H9 (cell line): ENCODE results near the gene TXNDC11. TPM values are rescaled to one million over a fixed set of nuclear protein-coding genes. Genes with fewer than 3 reads are reported as not detected.

Experiments
- DNase-seq: peaks from one replicate; pipeline ENCODE4 v3.0.0-alpha.2; 2017
- H2AFZ ChIP-seq: one replicate; pipeline ENCODE4 v1.6.1; 2013; ENCODE audit warnings: mild to moderate bottlenecking, low read length, control low read depth, moderate library complexity
- H2AK5ac ChIP-seq: 2 replicates; pipeline ENCODE4 v1.6.1; 2013; ENCODE audit warnings: low read length, control low read depth, mixed read lengths; ENCODE audit not compliant: insufficient read length
- H2BK120ac ChIP-seq: one replicate; pipeline ENCODE4 v1.6.1; 2013; ENCODE audit warnings: low read depth, mild to moderate bottlenecking, low read length, control low read depth, inconsistent platforms; ENCODE audit not compliant: poor library complexity, severe bottlenecking
- H2BK12ac ChIP-seq: 2 replicates; pipeline ENCODE4 v1.6.1; 2013; ENCODE audit warnings: low read length, control low read depth, mixed read lengths, low read depth; ENCODE audit not compliant: insufficient read length
- H2BK15ac ChIP-seq: 2 replicates; pipeline ENCODE4 v1.6.1; 2013; ENCODE audit warnings: low read depth, low read length, control low read depth
- H2BK20ac ChIP-seq: one replicate; pipeline ENCODE4 v1.6.1; 2013; ENCODE audit warnings: low read depth, mild to moderate bottlenecking, low read length, control low read depth, inconsistent platforms; ENCODE audit not compliant: poor library complexity, severe bottlenecking
- H2BK5ac ChIP-seq: 2 replicates; pipeline ENCODE4 v1.6.1; 2013; ENCODE audit warnings: low read length, control low read depth, mixed read lengths; ENCODE audit not compliant: insufficient read length
- H3K14ac ChIP-seq: 2 replicates; pipeline ENCODE4 v1.6.1; 2013; ENCODE audit warnings: low read length, control low read depth; ENCODE audit not compliant: insufficient read depth
- H3K18ac ChIP-seq: 2 replicates; pipeline ENCODE4 v1.6.1; 2013; ENCODE audit warnings: low read depth, mild to moderate bottlenecking, mixed read lengths, low read length, control low read depth; ENCODE audit not compliant: insufficient read length
- H3K23ac ChIP-seq: 2 replicates; pipeline ENCODE4 v1.6.1; 2013; ENCODE audit warnings: low read length, control low read depth, mixed read lengths, low read depth; ENCODE audit not compliant: insufficient read length
- H3K23me2 ChIP-seq: 2 replicates; pipeline ENCODE4 v1.6.1; 2013; ENCODE audit warnings: low read depth, mild to moderate bottlenecking, mixed read lengths, low read length, control low read depth; ENCODE audit not compliant: insufficient read length, poor library complexity, severe bottlenecking
- H3K27ac ChIP-seq: 2 replicates; pipeline ENCODE4 v1.5.1; 2013; ENCODE audit warnings: low read length, control low read depth, mixed read lengths, low read depth; ENCODE audit not compliant: insufficient read length
- H3K27me3 ChIP-seq: 2 replicates; pipeline ENCODE4 v1.6.1; 2013; ENCODE audit warnings: low read length, control low read depth, inconsistent platforms; ENCODE audit not compliant: insufficient read depth
- H3K4ac ChIP-seq: 2 replicates; pipeline ENCODE4 v1.6.1; 2013; ENCODE audit warnings: low read depth, mild to moderate bottlenecking, control low read depth, inconsistent platforms, low read length, moderate library complexity
- H3K4me1 ChIP-seq: 2 replicates; pipeline ENCODE4 v1.6.1; 2013; ENCODE audit warnings: low read length, control low read depth, inconsistent platforms; ENCODE audit not compliant: insufficient read depth
- H3K4me2 ChIP-seq: 2 replicates; pipeline ENCODE4 v1.6.1; 2013; ENCODE audit warnings: low read length, control low read depth, mixed read lengths; ENCODE audit not compliant: insufficient read length, insufficient read depth
- H3K56ac ChIP-seq: 2 replicates; pipeline ENCODE4 v1.6.1; 2013; ENCODE audit warnings: low read depth, mild to moderate bottlenecking, mixed read lengths, low read length, control low read depth; ENCODE audit not compliant: insufficient read length
- H3K79me1 ChIP-seq: 2 replicates; pipeline ENCODE4 v1.6.1; 2013; ENCODE audit warnings: low read depth, mild to moderate bottlenecking, moderate library complexity, low read length, control low read depth, inconsistent platforms; ENCODE audit not compliant: insufficient read depth, poor library complexity, severe bottlenecking
- H3K79me2 ChIP-seq: 2 replicates; pipeline ENCODE4 v1.6.1; 2013; ENCODE audit warnings: low read length, control low read depth, inconsistent platforms; ENCODE audit not compliant: insufficient read depth
- H3K9ac ChIP-seq: 2 replicates; pipeline ENCODE4 v1.6.1; 2013; ENCODE audit warnings: low read length, control low read depth, mixed read lengths; ENCODE audit not compliant: insufficient read length; ENCODE audit errors: extremely low read depth
- H3K9me3 ChIP-seq: one replicate; pipeline ENCODE4 v1.6.1; 2013; ENCODE audit warnings: low read depth, low read length, inconsistent platforms; ENCODE audit not compliant: control insufficient read depth
- H3T11ph ChIP-seq: one replicate; pipeline ENCODE4 v1.6.1; 2013; ENCODE audit warnings: mild to moderate bottlenecking, low read length, control low read depth, inconsistent platforms
- H4K20me1 ChIP-seq: one replicate; pipeline ENCODE4 v1.6.1; 2013; ENCODE audit not compliant: control insufficient read depth, insufficient read length, insufficient read depth
- H4K5ac ChIP-seq: 2 replicates; pipeline ENCODE4 v1.6.1; 2013; ENCODE audit warnings: low read depth, mild to moderate bottlenecking, mixed read lengths, low read length, control low read depth; ENCODE audit not compliant: insufficient read length
- H4K8ac ChIP-seq: replicated peaks from 2 replicates; pipeline ENCODE4 v1.6.1; 2013; ENCODE audit warnings: low read length, control low read depth, mixed read lengths, low read depth; ENCODE audit not compliant: insufficient read length
- H4K91ac ChIP-seq: 2 replicates; pipeline ENCODE4 v1.6.1; 2013; ENCODE audit warnings: low read depth, mild to moderate bottlenecking, moderate library complexity, mixed read lengths, low read length, control low read depth; ENCODE audit not compliant: insufficient read length
- H3K27ac Mint-ChIP-seq, 3 experiments: 2 replicates in 2 of 3; 3 replicates in 1 of 3; pipeline ENCODE4 v1.8.0; 2020 to 2021; ENCODE audit warnings: mixed read lengths in 3 of 3, mild to moderate bottlenecking in 1 of 3, moderate library complexity in 1 of 3
- H3K27me3 Mint-ChIP-seq: 2 replicates; pipeline ENCODE4 v1.8.0; 2021; ENCODE audit warnings: low read depth, mild to moderate bottlenecking, moderate library complexity, mixed read lengths
- H3K36me3 Mint-ChIP-seq, 3 experiments: 2 replicates in 2 of 3; 3 replicates in 1 of 3; pipeline ENCODE4 v1.8.0; 2020 to 2021; ENCODE audit warnings: low read depth in 3 of 3, mixed read lengths in 3 of 3; ENCODE audit not compliant: insufficient read depth in 1 of 3
- H3K4me1 Mint-ChIP-seq, 2 experiments: 2 replicates each; pipeline ENCODE4 v1.8.0; 2020; ENCODE audit warnings: mixed read lengths in 2 of 2
- H3K4me3 Mint-ChIP-seq, 2 experiments: 2 replicates in 1 of 2; 3 replicates in 1 of 2; pipeline ENCODE4 v1.8.0; 2020 to 2021; ENCODE audit warnings: mild to moderate bottlenecking in 2 of 2, mixed read lengths in 2 of 2, moderate library complexity in 1 of 2
- H3K9me3 Mint-ChIP-seq, 2 experiments: 2 replicates in 1 of 2; 3 replicates in 1 of 2; pipeline ENCODE4 v1.8.0; 2020; ENCODE audit warnings: mild to moderate bottlenecking in 2 of 2, mixed read lengths in 2 of 2, moderate library complexity in 1 of 2
- CTCF ChIP-seq: fragments of 200-600 bp; sonication (generic); conservative IDR thresholded peaks from 3 replicates; pipeline ENCODE4 v1.8.0; 2021; ENCODE audit warnings: antibody characterized with exemption, mild to moderate bottlenecking
- WGBS: extraction: QIAGEN DNeasy Blood & Tissue Kit; methylation state at CpG from one replicate; pipeline ENCODE4 v1.1.7; 2013; ENCODE audit warnings: missing lambda C conversion rate, low lambda C conversion rate, mixed read lengths; ENCODE audit not compliant: insufficient read length; ENCODE audit errors: extremely low coverage; 5-methylcytosine and 5-hydroxymethylcytosine counted together
- total RNA-seq: library from RNA; stranded (reverse); gene quantifications from 2 replicates; pipeline ENCODE4 v1.2.1, GENCODE V29; 2021

Gene TXNDC11
- total RNA-seq, 1 experiment from 2014 or later, result 12.2 TPM

GRCh38 chr16:11677451-11677951 is 65.2 kb downstream of the TXNDC11 start:
- Mint-ChIP-seq H3K36me3 (peaks cover 22 to 46% (median 40%) of the 10 kb centered on the region in 3 experiments), H3K4me1 (peaks cover 14 to 22% of the 10 kb centered on the region in 2 experiments), H3K27ac (peak overlapping the region; percentile 27 to 92 (median 89); a peak in 3 of 7 replicates), H3K4me3 (no peak overlapping the region), H3K27me3 (no peaks in the 10 kb centered on the region), H3K9me3 (no peaks in the 10 kb centered on the region)
- DNase-seq, result no peak
- no peak overlapping the region for H2BK12ac ChIP-seq
- H4K91ac ChIP-seq, result no peak overlapping the region
- H4K20me1 ChIP-seq, result peaks cover 2% of the 10 kb centered on the region
- no peaks in the 10 kb centered on the region for H3K4me1 ChIP-seq
- no peak overlapping the region for H3K18ac ChIP-seq
- H3K27ac ChIP-seq, result no peak overlapping the region
- H3K14ac ChIP-seq, result no peak overlapping the region
- H3K9me3 ChIP-seq, result no peaks in the 10 kb centered on the region
- H3K56ac ChIP-seq, result no peak overlapping the region
- H3K23ac ChIP-seq, result no peak overlapping the region
- H2BK15ac ChIP-seq, result no peak overlapping the region
- no peak overlapping the region for H3K4ac ChIP-seq
- no peak overlapping the region for H2BK20ac ChIP-seq
- no peak overlapping the region for H3K9ac ChIP-seq
- H3K79me2 ChIP-seq, result no peaks in the 10 kb centered on the region; the same call in 1 of the 2 replicates
- no peaks in the 10 kb centered on the region for H3K23me2 ChIP-seq
- H2AFZ ChIP-seq, result no peak overlapping the region
- H3K79me1 ChIP-seq, result peaks cover 3% of the 10 kb centered on the region
- H2BK5ac ChIP-seq, result no peak overlapping the region
- no peak for TF ChIP-seq CTCF
- H3K4me2 ChIP-seq, result no peak overlapping the region
- no peak overlapping the region for H4K5ac ChIP-seq
- no peak overlapping the region for H3T11ph ChIP-seq
- WGBS, result no CpG with 5 or more reads among the region's 9 CpGs
- H4K8ac ChIP-seq, result no peak overlapping the region
- no peak overlapping the region for H2BK120ac ChIP-seq
- H3K27me3 ChIP-seq, result no peaks in the 10 kb centered on the region
- no peak overlapping the region for H2AK5ac ChIP-seq
